ENCODE measurements around the gene SUN1.

SUN1 gene

DNA sequence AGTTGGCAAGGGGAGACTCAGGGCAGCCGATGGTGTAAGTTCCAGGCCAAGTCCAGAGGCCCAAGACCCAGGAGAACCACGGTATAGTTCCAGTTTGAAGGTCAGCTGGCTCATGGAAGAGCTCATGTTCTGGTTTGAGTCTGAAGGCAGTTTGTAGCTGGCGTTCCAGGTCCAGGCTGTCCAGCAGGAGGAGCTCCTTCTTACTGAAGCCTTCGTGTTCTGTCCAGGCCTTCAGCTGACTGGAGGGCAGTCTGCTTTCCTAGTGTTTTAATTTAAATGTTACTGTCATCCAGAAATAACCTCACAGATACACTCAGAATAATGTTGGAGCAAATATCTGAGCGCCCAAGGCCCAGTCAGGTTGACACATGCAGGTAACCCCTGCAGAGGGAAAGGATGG lies 4.2 kb downstream of the SUN1 start:
- H3K27ac ChIP-seq = peak overlapping the region; percentile 35; the same call in 1 of the 2 replicates
- TF ChIP-seq, protein P1, sequence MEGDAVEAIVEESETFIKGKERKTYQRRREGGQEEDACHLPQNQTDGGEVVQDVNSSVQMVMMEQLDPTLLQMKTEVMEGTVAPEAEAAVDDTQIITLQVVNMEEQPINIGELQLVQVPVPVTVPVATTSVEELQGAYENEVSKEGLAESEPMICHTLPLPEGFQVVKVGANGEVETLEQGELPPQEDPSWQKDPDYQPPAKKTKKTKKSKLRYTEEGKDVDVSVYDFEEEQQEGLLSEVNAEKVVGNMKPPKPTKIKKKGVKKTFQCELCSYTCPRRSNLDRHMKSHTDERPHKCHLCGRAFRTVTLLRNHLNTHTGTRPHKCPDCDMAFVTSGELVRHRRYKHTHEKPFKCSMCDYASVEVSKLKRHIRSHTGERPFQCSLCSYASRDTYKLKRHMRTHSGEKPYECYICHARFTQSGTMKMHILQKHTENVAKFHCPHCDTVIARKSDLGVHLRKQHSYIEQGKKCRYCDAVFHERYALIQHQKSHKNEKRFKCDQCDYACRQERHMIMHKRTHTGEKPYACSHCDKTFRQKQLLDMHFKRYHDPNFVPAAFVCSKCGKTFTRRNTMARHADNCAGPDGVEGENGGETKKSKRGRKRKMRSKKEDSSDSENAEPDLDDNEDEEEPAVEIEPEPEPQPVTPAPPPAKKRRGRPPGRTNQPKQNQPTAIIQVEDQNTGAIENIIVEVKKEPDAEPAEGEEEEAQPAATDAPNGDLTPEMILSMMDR (IDR thresholded peaks at IDR 0.05) = peak; percentile 82
- TF ChIP-seq ZFX (IDR thresholded peaks at IDR 0.05; ENCODE audit: borderline replicate concordance) = no peak

DNA sequence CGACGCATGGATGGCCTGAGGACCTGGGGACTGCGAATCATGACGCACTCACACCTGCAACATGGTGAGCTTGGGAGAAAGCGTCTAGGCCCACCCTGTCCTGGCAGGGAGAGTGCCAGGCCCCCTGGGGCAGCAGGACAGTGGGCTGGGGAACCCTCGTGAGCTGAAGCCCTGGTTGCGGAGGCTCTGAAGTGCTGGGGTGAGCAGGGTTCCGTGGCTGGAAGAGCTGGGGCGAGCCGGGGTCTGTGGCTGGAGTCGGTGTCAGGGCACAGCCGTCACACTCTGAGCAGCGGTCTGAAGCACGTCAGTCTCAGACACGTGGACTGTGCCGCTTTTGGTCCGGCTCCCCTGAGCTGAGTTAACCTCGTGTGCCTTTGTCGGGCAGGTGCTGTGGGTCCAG lies 4.7 kb downstream of the SUN1 start:
- H3K27ac ChIP-seq = peak overlapping the region; percentile 35; the same call in 1 of the 2 replicates

DNA sequence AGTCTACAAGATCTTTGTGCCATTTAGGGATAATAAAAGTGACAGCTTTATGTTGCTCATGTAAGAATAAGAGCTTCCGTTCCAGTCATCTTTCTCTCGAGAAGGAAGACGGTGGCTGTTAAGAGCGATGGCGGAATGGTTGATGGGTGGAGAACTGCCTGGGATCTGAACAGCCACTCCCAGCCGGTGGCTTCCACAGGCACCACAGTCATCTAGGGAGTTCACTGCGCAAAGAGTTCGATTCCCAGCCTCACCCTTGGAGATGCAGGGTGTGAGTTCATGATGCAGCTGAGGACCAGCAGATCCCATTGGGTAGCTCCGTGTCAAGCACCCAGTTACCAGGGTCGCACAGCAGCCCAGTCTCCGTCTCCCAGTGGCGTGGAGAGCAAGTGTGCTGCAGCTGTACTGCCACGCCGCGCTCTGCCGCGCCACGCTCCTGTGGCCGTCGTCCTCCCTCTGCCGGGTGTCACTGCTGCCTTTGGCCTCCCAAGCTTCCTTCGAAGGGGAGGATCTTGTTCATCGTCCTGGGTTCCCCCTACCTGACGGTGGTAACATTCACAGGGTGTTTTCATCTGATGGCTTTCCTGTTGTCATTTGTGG lies 7.8 kb downstream of the SUN1 start:
- H3K27ac ChIP-seq = no peak overlapping the region
- no peak for TF ChIP-seq ZFX (IDR thresholded peaks at IDR 0.05; ENCODE audit: borderline replicate concordance)
- TF ChIP-seq, protein P1 (IDR thresholded peaks at IDR 0.05) = no peak

More for the DNA sequence above, 4.7 kb downstream of the SUN1 start:
- no peak for TF ChIP-seq ZFX (IDR thresholded peaks at IDR 0.05; ENCODE audit: borderline replicate concordance)
- TF ChIP-seq, protein P1 (IDR thresholded peaks at IDR 0.05) = no peak

DNA sequence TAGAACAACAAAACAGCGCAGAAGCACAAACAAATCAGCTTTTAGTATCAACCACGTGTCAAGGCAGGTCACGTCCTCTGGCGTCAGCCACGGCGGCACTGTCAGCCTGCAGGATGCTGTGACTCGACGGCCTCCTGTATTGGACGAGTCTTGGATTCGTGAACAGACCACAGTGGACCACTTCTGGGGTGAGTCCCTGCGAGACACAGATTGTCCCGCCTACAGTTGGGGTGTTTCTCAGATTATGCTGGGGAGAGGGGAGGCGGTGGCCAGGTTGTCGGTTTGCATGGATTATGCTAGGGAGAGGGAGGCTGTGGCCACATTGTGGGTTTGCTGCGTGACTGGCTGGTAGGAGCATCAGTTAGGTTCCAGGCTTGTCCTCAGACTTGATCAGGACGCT lies 9.7 kb downstream of the SUN1 start:
- H3K27ac ChIP-seq = no peak overlapping the region
- TF ChIP-seq, protein P1 (IDR thresholded peaks at IDR 0.05) = no peak
- TF ChIP-seq ZFX (IDR thresholded peaks at IDR 0.05; ENCODE audit: borderline replicate concordance) = no peak

DNA sequence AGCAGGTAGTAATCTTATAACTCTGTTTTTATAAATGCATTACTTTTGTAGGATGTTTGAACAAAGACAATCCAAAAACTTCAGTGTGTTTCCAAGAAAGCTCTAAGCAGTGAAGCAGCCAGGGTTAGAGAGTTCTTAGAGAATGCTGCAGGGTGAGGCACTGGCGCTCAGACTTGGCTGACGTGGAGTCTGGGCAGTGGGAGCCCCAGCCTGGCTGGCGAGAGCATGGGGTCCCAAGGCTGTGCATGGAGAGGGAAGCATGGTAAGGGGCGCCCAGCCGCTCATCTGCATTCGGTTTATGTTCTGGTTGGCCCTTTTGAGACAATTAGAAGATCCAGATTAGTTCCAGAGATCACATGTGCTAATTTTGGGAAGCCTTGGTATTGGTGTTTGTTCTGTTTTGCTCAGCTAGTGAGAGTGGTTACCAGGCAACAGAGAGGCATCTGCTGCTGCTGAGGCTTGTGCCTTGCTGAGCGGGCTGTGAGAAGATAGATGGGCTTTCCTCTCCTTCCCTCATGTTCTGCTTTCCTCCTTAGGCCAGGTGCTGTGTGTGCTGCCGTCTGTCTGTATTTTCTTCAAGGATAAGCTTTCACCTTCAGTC lies 10.3 kb downstream of the SUN1 start:
- H3K27ac ChIP-seq = no peak overlapping the region

DNA sequence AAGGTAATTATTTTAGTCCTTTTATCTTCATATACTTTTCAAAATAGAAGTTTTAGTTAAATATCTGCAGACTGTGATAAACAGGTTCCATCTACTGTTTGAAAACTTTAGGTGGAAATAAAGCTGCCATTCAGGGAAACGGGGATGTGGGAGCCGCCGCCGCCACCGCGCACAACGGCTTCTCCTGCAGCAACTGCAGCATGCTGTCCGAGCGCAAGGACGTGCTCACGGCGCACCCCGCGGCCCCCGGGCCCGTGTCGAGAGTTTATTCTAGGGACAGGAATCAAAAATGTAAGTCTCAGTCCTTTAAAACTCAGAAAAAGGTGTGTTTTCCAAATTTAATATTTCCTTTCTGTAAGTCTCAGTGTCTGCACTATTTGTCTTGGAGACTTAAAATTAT lies 11.0 kb downstream of the SUN1 start:
- H3K27ac ChIP-seq = no peak overlapping the region
- no peak for TF ChIP-seq ZFX (IDR thresholded peaks at IDR 0.05; ENCODE audit: borderline replicate concordance)
- TF ChIP-seq, protein P1 (IDR thresholded peaks at IDR 0.05) = no peak

More for the DNA sequence above, 10.3 kb downstream of the SUN1 start:
- TF ChIP-seq, protein P1 (IDR thresholded peaks at IDR 0.05) = no peak
- TF ChIP-seq ZFX (IDR thresholded peaks at IDR 0.05; ENCODE audit: borderline replicate concordance) = no peak

DNA sequence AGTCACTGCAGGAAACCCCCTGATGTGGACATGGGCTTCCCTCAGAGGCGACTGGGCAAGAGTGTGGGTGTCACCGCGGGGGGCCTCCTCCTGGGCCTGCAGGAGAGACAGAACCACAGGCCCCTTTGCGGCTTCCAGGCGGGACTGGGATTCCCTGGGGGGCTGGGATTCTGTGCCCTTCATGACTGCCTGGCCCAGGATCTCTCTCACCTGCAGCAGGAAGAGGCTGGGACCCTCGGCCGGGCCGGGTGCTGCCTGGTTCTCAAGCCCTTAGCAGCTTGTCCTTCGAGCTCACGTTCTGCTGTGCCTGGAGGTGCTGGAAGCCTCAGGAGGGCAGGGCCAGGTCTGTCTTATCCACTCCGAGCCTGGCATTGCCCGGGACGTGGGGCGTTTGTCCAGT lies 11.8 kb downstream of the SUN1 start:
- TF ChIP-seq, protein P1 (IDR thresholded peaks at IDR 0.05) = no peak
- TF ChIP-seq ZFX (IDR thresholded peaks at IDR 0.05; ENCODE audit: borderline replicate concordance) = no peak

More for the DNA sequence above, 11.8 kb downstream of the SUN1 start:
- no peak overlapping the region for H3K27ac ChIP-seq
